KMS-11 (cell line): ENCODE measurements around the gene DAAM1.

Experiments
- H2AFZ ChIP-seq: fragments of 200-600 bp; sonication (generic); 2 replicates; pipeline ENCODE4 v1.6.1; 2016; ENCODE audit warnings: antibody characterized with exemption, mixed run types, low read depth
- H3K27ac ChIP-seq: fragments of 200-600 bp; sonication (generic); 2 replicates; pipeline ENCODE4 v1.6.1; 2016; ENCODE audit warnings: mild to moderate bottlenecking, mixed run types
- H3K27me3 ChIP-seq: fragments of 200-600 bp; sonication (generic); 2 replicates; pipeline ENCODE4 v1.6.1; 2017; ENCODE audit warnings: mild to moderate bottlenecking, low read depth, mixed run types, moderate library complexity; ENCODE audit not compliant: insufficient read depth
- H3K36me3 ChIP-seq: fragments of 200-600 bp; sonication (generic); 2 replicates; pipeline ENCODE4 v1.6.1; 2017; ENCODE audit warnings: mild to moderate bottlenecking, mixed run types; ENCODE audit not compliant: insufficient read depth
- H3K4me1 ChIP-seq: fragments of 200-600 bp; sonication (generic); 2 replicates; pipeline ENCODE4 v1.6.1; 2016; ENCODE audit warnings: mild to moderate bottlenecking, low read depth, mixed run types; ENCODE audit not compliant: poor library complexity, severe bottlenecking
- H3K4me2 ChIP-seq: fragments of 200-600 bp; sonication (generic); 2 replicates; pipeline ENCODE4 v1.7.0; 2016; ENCODE audit warnings: mild to moderate bottlenecking, mixed run types
- H3K4me3 ChIP-seq: fragments of 200-600 bp; sonication (generic); IDR thresholded peaks from 2 replicates; pipeline ENCODE4 v1.6.1; 2017; ENCODE audit warnings: low read depth, low read length, mixed read lengths; ENCODE audit not compliant: insufficient read depth
- H3K79me2 ChIP-seq: fragments of 200-600 bp; sonication (generic); 2 replicates; pipeline ENCODE4 v1.6.1; 2016; ENCODE audit warnings: low read depth, mixed run types; ENCODE audit not compliant: insufficient read depth
- H3K9ac ChIP-seq: fragments of 200-600 bp; sonication (generic); 2 replicates; pipeline ENCODE4 v1.6.1; 2016; ENCODE audit warnings: mild to moderate bottlenecking, mixed run types
- H4K20me1 ChIP-seq: fragments of 200-600 bp; sonication (generic); 2 replicates; pipeline ENCODE4 v1.6.1; 2016; ENCODE audit warnings: mild to moderate bottlenecking, mixed run types; ENCODE audit not compliant: insufficient read depth
- CTCF ChIP-seq: fragments of 200-600 bp; sonication (generic); conservative IDR thresholded peaks from 2 replicates; pipeline ENCODE4 v1.6.1; 2017; ENCODE audit warnings: low read depth, mild to moderate bottlenecking, antibody characterized with exemption, low read length, moderate library complexity, mixed read lengths

DAAM1 gene

GRCh38 chr14:59316151-59316830 is 127.8 kb downstream of the DAAM1 start:
- peaks cover 32% of the 10 kb centered on the region for H3K4me1 ChIP-seq

GRCh38 chr14:59317346-59317745 is 128.9 kb downstream of the DAAM1 start:
- no peaks in the 10 kb centered on the region for H3K27me3 ChIP-seq
- H3K4me1 ChIP-seq = peaks cover 36% of the 10 kb centered on the region
- no peak overlapping the region for H3K4me2 ChIP-seq
- H4K20me1 ChIP-seq = no peaks in the 10 kb centered on the region
- no peaks in the 10 kb centered on the region for H3K79me2 ChIP-seq
- H3K27ac ChIP-seq = no peak overlapping the region
- H2AFZ ChIP-seq = no peak overlapping the region
- no peak for TF ChIP-seq CTCF
- no peaks in the 10 kb centered on the region for H3K36me3 ChIP-seq
- no peak overlapping the region for H3K4me3 ChIP-seq
- no peak overlapping the region for H3K9ac ChIP-seq

More at GRCh38 chr14:59316151-59316830, 127.8 kb downstream of the DAAM1 start:
- no peak overlapping the region for H3K27ac ChIP-seq
- H4K20me1 ChIP-seq = no peaks in the 10 kb centered on the region
- H3K27me3 ChIP-seq = no peaks in the 10 kb centered on the region
- H3K9ac ChIP-seq = no peak overlapping the region
- TF ChIP-seq CTCF = no peak
- H2AFZ ChIP-seq = no peak overlapping the region
- no peaks in the 10 kb centered on the region for H3K36me3 ChIP-seq
- H3K4me3 ChIP-seq = no peak overlapping the region
- H3K79me2 ChIP-seq = no peaks in the 10 kb centered on the region
- H3K4me2 ChIP-seq = no peak overlapping the region

- Histone ChIP-seq H3K4me1 (peaks cover 30% of the 10 kb centered on the region), H4K20me1 (no peaks in the 10 kb centered on the region), H3K4me2 (no peak overlapping the region), H3K4me3 (no peak overlapping the region), H3K9ac (no peak overlapping the region), H3K27me3 (no peaks in the 10 kb centered on the region), H3K27ac (no peak overlapping the region), H2AFZ (no peak overlapping the region), H3K36me3 (no peaks in the 10 kb centered on the region), H3K79me2 (no peaks in the 10 kb centered on the region)
- no peak for TF ChIP-seq CTCF
Measured at GRCh38 chr14:59317798-59318505, 129.5 kb downstream of the DAAM1 start.

DNA sequence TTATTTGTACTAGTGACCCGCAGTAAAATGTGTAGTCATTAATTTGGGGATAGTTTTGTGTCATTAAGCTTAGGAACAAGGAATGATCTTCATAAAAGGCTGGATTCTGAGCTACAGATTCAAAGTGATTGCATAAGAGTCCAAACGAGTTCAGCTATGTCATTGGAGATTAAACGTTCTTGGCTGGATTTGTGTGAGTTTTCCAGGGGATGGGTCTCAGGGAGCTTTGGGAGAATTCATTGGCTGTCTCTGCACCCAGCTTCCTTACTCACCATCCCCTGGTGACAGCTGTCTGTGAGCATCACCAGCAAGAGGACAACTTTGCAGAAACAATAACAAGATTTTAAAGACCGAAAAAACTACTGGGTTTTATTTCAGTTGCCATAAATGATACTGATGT is 130.4 kb downstream of the DAAM1 start:
- Histone ChIP-seq H4K20me1 (no peaks in the 10 kb centered on the region), H3K4me1 (peaks cover 20% of the 10 kb centered on the region), H3K9ac (no peak overlapping the region), H3K4me2 (no peak overlapping the region), H3K79me2 (no peaks in the 10 kb centered on the region), H2AFZ (no peak overlapping the region), H3K4me3 (no peak overlapping the region), H3K36me3 (no peaks in the 10 kb centered on the region), H3K27ac (no peak overlapping the region), H3K27me3 (no peaks in the 10 kb centered on the region)
- no peak for TF ChIP-seq CTCF
